HG03571 (cell line): ENCODE results near the gene TTLL3.
A peak's percentile ranks its signal among the peaks of the same experiment; 100 is the strongest.

Experiments used
- ATAC-seq: cut with Tn5 transposase; IDR thresholded peaks from one replicate; pipeline ENCODE4 v1.9.1; 2021; ENCODE audit not compliant: unreplicated experiment

TTLL3 gene

DNA sequence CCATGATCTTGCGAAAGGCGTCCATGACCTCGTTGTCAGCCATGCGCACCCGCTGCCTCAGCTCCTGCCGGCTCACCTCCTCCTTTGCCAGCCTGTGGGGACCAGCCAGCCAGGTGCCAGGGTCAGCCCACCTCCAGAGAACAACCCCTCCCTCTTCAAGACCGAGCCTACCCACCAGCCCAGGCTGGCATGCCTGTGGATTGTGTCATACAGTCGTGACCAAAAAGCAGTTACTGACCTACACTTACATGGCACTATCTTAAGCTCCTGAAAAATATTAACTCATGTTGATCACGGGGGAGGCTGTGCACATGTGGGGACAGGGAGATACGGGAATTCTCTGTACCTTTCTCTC, 29.6 kb upstream of the TTLL3 start:
- ATAC-seq: no peak

DNA sequence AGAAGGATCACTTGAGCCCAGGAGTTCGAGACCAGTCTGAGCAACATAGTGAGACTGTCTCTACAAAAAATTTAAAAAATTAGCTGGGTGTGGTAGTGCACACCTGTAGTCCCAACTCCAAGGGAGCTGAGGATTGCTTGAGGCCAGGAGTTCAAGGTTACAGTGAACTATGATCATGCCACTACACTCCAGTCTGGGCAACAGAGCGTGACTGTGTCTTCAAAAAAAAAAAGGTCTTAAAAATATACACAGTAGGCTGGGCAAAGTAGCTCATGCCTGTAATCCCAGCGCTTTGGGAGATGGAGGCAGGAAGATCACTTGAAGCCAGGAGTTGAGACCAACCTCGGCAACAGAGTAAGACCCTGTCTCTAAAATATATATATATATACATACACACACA, 29.2 kb upstream of the TTLL3 start:
- no peak for ATAC-seq

DNA sequence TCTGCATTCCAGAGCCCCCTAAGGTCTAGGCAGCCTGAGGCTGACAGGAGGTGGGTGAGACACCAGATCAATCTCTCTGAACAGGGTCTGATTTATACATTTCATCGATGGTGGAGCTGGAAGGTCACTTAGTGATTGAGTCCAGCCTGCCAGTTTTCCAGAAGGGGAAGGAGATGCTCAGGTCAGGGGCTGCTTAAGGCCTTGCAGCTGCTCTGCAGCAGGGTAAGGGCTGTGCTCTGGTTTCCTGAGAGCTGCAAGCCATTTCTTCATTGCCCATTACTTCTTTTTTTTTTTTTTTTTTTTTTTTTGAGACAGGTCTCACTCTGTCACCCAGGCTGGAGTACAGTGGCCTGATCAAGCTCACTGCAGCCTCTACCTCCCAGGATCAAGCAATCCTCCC, 28.5 kb upstream of the TTLL3 start:
- ATAC-seq: no peak

DNA sequence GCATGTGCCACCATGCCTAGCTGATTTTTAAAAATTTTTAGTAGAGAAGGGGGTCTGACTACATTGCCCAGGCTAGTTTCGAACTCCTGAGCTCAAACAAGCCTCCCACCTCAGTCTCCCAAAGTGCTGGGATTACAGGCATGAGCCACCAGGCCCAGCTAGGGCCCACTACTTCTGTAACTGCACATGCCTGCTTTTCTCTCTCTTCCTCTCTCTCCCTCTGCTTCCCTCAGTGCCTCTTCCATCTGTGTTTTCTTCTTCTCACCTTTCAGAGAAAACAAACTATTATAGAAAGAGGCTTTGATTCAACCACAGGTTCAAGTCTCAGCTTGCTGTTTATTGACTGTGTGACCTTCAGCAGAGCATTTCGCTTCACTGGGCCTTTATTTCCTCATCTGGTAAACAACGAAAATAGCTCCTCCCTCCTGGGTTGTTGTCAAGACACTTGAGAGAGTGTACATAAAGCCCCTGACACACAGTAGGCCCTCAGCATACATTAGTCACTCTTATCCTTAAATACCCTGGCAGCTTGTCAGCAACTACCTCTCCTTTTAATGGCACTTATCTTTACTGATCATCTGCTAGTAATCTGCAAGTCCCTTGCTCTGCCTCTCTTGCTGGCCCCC, 28.0 kb upstream of the TTLL3 start:
- ATAC-seq: no peak

DNA sequence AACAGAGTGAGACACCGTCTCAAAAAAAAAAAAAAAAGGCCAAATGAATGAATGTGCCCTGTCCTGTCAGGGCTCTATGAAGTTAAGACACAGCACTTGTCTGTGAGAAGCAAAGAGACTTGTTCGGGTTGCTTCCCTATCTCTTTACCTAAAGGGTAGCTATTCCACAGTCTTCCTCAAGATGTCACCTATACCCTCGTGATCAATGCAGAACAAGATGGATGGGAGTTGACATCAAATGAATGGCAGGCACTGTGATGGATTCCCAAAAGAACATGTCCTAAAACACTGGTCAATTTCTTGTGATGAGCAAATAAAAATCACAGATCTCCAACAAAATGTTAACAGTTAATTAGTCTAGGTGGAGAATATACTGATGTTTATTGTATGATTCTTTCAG, 27.3 kb upstream of the TTLL3 start:
- no peak for ATAC-seq

DNA sequence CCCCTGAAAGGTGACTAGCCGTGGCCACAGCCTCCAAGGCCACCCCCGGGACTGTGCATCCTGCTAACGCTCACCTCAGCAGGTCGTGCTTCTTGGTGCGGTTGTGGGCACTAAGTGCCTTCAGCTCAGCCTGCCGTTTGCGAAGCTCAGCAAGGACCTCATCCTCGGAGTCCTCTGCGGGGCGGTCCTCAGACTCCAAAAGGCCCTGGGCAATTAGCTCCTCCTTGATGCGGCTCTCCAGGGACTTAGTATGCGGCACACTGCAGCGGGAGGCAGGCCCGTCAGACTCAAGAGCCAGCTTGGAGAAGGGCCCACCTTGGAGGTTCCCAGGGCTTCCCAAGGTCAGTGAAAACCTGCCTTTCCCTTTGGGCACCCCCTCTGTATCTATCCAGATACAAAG, 26.1 kb upstream of the TTLL3 start:
- ATAC-seq: no peak

DNA sequence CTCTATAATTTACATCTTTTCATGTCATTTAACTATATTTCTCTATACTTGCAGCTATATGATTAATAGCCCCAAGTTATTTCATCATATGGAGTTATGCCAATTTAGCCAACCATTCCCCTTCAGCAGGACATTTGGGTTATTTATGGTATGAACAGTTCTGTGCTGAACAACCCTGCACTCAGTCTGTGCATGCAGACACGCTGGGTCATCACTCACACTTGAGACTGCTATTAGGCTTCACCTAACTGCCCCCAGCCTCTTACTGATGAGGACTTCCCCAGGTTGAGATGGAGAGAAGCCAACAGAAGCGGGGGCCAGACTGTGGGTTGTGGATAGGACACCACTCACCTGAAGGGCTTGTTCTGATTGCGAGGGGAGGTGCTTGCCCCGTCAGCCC, 25.1 kb upstream of the TTLL3 start:
- no peak for ATAC-seq

DNA sequence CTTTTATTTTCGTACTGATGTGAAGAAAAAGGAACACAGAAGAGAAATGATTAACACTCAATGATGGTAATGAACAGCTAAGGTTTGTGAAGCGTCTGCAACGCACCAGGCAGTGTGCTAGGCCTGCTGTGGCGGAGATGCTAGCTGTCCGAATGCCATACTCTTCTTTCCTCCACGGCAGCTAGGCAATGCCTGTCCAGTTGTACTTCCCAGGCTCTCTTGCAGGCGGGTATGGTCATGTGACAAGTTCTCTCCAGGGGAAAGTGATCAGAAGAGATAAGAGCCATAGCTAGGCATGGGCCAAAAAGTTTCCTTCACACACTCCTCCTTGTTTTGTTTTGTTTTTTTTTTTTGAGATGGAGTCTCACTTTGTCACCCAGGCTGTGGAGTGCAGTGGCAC, 24.5 kb upstream of the TTLL3 start:
- ATAC-seq: no peak

DNA sequence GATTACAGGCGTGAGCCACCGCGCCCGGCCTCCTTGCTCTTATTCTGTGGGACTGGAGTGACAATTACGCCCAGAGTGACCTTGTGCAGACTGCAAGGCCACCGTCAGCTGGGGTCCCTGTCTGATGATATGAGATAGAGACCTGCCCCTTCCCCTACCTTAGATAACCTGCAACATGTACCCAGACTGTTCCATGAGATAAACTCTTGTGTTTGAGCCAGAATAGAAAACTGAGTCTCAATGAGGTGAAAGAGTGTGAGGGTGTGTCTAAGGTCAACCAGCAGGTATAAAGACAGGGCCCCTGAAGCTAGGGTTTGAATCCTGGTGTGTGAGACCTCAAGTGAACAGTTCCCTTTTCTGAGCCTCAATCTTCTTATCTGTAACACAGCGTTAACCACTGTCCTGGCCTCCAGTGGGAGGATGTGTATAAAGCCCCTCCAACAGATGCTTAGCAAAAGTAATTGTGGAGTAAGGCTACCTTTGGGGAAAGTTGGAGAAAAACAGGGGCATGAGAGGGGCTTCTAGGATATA, 23.8 kb upstream of the TTLL3 start:
- no peak for ATAC-seq

DNA sequence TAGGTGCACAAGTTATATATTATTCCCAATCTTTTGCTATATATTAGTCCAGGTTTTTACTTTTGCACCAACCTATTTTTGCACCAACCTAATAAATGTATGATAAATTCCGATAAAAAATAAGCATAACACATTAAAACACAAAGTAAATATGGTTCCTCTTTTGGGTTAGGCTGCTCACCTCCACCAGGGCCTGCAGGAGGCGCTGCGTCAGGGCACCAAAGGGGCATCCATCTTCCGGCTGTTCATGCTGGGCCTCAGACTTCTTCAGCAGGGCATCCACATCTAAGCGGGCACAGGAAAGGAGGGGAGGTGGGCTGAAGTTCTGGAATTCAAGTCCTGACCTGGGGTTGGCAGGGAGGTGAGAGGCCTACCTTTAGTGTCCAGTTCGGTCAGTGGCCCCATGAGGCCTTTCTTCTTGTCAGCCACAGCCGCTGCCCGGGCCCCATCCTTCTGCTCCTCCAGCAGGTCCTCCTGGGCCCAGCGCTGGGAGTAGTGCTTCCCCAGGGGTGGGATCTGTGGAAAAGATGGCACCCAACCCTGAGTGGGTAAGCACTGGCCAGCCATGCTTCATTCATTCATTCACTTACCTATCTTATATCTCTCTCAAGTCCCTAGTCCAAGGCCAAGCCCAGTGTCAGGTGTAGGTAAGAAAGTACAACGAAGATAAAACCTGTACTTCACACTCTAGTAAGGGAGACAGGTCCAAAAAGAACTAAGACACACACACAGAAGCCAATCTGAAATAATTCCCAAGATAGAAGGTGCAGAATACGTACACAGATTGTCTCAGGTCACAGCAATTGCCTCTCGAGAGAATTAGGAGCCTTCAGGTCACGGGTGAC, 23.0 kb upstream of the TTLL3 start:
- no peak for ATAC-seq

DNA sequence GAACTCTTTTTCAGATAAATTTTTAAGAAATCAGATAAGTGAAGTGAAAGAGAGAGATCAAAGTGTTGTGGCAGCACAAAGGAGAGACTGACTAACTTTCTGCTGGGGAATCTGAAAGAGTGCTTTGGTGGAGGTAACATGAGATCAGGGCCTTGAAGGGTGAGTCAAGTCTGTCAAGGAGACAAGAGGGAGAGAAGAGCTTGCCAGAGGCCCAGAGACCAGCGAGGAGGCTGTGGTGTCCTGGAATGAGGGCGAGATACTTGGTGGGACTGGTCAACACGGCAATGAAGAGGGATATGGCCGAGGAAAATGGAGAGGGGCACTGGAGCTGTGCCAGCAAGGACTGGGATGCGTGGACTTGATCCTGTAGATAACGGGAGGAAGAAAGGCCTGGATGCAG, 22.3 kb upstream of the TTLL3 start:
- ATAC-seq: no peak

DNA sequence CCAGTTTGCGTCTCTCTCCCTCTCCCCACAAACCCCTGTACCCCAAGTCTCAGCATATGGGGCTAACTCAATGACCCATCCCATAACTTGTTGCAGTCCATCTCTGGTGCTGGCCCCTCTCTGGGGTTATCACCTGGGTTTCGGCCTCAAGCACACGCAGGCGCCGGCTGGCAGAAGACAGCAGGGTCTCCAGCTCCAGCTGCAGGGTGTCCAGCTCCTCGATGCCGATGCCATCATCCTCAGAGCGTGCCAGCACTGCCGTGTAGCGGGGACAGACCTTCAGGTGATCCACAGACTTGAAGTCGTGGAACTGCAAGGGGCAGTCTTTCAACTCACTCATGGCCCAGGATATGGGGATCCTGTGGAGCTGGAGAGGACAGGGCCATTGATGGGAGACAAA, 18.9 kb upstream of the TTLL3 start:
- no peak for ATAC-seq

DNA sequence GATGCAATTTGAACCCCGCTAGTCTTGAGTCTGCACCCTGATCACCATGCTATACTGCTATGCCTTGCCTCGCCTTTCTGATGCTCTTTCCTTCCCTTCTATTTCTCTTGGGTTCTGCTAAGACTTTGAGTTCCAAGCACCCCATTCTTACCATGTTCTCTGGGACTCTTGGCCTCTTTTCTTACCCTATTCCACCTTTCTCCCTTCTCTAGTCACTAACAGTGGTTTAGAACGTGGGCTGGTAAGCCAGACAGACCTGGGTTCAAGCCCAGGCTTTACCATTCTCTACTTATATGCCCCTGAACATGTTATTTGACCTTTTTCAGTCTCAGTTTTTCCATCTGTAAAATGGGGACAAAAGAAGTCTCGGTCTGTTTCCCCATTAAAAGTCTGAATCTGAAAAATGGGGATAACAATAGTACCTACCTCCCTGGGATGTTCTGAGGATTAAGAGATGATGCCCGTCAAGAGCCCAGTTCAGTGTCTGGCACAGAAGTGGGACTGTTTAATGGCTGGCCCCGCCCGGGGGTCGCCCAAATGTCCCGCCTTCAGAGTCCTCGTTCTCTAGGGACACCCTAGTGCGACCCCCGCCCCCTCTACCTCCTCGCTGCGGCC, 18.2 kb upstream of the TTLL3 start:
- ATAC-seq: no peak

DNA sequence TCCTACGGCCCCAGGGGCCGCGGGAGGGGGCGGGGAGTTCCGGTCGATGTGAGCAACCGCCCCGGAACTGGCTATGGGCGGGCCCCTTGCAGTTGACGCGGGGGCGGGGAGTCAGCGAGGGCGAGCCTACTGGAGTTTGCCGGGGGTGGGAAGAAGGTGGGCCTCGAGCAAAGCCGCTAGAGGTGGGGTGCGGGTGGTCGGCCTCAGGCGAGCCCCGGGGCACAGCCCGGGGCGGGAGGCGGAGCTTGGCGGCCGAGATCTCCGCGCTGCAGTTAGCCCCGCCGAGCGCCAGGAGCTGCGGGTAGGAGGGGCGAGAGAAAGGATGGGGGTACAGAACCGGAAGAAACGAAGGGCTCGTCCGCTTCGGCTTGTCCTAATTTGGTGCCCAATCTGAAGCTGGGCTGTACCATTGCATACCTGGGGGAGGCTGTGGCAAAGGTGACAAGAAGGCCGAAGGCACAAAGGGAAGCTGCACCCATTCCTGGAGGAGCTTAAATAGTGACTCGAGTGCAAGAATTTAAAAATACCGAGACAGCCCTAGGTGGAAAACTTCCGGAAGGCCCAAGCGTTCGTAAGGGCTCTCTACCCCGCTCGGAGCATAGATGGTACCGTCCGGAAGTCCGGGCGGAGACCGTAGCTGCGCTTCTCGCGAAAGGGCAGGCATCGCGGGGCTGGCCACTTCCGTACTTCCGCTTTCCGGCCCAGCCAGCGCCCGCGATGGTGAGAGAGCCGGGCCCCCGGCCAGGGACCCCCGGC, 17.5 kb upstream of the TTLL3 start, which contains the start of the genes ARPC4 and TADA3:
TSS of gene ARPC4 (plus strand) at position 678 of the 756 bp plus-strand sequence. CDS start at position 718, 40 bp downstream.
TSS of gene TADA3 (minus strand) at position 69 of the 756 bp plus-strand sequence. CDS start 1,007 bp downstream, outside the sequence.
- peak; percentile 84 for ATAC-seq

DNA sequence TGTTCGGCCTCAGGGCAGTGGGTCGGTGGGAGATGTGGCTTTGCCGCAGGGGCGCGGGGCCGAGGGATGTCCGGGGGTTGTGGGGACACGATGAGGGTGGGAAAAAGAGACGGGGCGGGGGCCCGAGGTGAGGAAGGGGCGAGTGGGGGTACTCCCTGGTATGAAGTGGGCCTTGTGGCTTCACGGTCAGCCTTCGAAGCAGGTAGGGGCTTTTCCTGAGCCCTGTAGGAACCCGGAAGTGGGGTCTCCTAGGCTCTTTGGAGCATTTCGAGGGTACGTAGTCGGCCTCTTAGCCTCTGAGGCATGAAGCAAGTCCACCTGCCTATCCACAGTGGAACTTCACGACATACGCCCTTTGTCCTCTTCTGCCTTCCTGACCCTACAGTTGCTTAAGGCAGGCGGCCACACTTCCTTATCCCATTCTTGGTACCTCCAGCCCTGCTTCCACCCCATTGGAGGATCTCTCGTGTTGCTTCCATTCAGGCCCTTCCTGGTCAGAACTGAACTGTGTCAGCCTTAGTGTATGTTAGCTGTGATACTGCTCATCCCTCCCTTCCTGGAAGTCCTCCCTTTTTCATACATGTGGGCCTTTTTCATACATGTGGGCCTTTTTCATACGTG, 16.8 kb upstream of the TTLL3 start:
- peak; percentile 1 for ATAC-seq

DNA sequence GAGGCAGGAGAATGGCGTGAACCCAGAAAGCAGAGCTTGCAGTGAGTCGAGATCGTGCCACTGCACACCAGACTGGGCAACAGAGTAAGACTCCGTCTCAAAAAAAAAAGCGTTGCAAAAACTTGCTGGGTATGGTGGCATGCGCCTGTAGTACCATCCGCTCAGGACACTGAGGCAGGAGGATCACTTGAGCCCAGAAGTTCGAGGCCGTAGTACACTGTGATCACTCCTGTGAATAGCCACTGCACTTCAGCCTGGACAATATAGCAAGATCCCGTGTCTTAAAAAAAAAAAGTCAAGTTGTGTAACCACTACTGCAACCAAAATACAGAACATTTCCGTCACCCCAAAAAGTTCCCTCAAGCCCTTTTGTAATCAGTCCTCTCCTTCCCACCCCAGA, 15.7 kb upstream of the TTLL3 start:
- no peak for ATAC-seq

DNA sequence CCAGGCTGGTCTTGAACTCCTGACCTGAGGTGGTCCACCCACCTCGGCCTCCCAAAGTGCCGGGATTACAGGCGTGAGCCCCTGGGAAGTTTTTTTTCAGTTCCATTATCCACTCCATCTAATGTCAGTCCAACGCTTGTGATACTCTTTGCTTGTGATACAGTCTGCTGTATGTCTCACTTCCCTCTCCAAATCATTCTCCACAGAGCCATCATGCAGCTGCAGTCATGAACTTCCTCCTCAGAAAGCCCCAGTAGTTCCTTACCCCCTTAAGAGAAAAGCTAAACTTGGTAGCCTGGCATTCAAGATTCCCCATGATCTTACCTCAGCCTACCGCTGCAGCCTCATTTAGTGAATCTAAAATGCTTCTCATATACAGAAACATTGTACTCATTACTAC, 14.9 kb upstream of the TTLL3 start:
- no peak for ATAC-seq

DNA sequence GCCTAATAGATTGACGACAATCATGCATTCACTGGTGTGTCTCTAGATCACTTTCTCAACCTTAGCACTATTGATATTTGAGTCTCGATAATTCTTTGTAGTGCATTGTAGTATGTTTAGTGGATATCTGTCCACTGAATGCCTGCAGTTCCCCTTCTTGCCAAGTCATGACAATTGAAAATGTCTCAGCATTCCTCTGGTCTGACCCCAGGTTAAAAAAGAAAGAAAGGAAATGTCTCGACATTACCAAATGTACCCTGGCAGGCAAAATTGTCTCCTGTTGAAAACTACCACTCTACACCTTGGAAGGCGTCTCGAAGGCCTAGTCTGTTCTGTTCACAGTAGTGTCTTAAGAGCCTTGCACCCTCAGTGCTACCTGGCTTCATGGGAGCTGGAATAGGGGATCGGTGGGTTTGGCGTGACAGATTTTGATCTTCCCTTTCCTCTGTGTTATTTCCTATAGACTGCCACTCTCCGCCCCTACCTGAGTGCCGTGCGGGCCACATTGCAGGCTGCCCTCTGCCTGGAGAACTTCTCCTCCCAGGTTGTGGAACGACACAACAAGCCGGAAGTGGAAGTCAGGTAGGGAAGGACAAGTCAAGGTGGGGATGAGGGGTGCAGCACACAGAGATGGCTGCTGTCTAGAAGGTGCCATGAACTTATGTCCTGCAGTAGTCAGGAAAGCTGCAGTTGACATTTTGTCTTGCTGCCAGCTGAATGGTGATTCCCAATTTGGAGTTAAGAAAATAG, 12.7 kb upstream of the TTLL3 start:
- no peak for ATAC-seq

DNA sequence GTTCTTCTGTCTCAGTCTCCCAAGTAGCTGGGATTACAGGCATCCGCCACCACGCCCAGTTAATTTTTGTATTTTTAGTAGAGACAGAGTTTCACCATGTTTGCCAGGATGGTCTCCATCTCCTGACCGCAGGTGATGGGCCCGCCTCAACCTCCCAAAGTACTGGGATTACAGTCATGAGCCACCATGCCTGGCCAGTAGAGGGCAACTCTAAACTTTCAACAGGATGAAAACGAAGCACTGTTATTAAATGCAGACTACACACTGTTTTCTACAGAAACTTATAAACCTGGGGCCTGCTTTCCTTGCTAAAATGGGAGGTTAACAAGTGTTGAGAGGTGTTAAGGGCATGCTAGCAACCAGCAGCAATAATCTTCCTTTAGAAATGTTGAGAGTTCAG, 9.5 kb upstream of the TTLL3 start:
- ATAC-seq: no peak

DNA sequence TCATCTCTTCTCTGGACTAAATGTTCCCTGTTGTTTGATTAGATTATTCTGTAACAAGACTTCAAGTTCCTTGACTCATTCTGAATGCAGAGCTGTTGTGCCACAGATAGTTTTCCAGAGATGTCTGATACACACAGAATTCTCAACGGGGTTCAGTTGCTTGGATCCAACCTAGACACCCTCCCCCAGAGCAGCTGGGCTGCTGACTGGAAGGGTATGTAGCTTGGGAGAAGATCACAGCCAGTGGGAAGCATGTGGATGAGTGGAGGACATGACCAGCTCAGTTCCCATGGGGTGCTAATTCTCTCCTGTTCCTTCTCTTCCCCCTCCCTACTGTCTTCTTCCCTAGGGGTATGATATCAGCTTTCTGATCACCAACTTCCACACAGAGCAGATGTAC, 6.6 kb upstream of the TTLL3 start:
- no peak for ATAC-seq
